Kasumi-1 (cell line): Measurements from ENCODE around the gene PEAR1.

Source experiments
- DNase-seq, 2 experiments: peaks; one replicate each; lab custom pipeline; 2025; lab: John Stamatoyannopoulos, UW

The PEAR1 gene

GRCh38 chr1:156884560-156885184, 8.8 kb upstream of the PEAR1 start:
- no peak for DNase-seq

DNA sequence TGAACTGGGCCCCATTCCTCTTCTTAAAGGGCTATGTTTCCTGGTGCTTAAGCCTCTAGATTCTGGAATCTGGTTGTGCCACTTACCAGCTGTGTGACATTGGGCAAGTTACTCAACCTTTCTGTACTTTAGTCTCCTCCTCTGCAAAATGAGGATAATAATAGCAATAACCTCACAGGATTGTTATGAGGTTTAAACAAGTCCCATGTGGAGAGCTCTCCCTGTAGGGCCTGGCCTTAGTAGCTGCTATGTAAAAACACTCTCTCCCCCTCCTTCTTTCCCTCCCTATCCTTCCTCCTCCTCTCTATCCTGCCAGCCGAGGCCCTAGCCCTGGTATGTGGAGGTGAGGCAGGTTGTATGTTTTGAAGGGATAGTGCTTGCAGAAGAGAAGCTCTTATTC, 8.2 kb upstream of the PEAR1 start:
- DNase-seq: no peak

DNA sequence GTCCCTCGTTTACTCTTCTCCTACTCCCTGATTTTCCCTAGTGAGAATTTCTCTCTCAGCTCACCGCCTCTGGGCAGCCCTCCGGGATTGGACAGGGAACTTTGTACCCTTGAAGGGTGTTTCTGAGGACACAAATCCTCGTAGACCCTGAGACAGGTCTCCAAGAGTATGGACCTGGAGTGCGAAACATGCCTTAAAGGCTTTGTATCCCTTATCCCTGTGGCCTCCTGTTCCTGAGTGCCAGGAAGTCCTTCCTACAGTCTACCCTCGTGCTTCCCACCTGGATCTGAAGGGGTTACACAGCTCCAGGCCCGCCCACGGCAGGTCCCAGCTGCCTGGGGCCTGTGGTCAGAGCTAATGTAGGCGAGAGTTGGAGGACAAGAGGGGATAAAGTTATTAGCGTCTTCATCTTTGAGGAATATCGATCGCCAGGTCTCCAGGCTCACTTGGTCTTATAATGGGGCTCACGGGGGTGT, 7.6 kb upstream of the PEAR1 start:
- DNase-seq: no peak

- DNase-seq: no peak
Observed at GRCh38 chr1:156886583-156887281, 6.8 kb upstream of the PEAR1 start.

DNA sequence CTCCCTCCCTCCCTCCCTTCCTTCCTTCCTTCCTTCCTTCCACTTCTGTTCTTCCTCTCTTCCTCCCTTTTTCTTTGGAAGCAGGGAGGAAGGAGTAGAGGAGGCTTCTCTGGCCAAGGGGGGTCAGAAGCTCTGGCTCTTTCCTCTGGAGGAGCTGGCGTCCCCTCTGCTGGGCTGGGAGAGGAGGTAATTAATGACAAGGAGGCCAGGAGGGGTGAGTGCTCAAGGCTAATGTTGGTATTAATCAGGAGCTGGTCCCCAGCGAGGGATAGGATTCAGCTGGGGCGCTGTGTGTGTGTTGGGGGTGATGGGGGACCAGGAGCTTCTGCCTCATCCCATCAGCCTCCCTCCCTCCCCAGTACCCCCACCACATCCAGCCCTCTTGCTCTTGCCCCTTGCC, 6.2 kb upstream of the PEAR1 start:
- DNase-seq: no peak

DNA sequence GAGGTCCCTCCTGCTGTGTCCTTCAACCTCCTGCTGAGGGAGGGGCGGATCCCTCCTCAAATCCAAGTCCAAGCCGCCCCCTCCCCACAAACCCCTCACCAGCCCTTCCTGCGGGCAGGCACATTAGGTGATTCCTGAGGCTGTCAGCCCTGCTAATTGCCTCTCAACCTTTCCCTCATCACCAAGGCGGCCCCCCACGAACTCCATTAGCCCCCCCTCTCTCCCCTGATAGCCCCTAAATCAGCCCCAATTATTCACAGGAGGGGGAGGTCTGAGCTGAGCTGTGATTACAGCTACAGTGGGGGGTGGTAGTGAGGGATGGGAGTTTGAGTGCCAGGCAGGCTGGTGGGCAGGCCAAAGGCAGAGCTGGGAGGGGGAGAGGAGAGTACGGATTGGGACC, 5.8 kb upstream of the PEAR1 start:
- DNase-seq: no peak

GRCh38 chr1:156889802-156890580, 3.5 kb upstream of the PEAR1 start:
- DNase-seq: peak; percentile 73 to 77

DNA sequence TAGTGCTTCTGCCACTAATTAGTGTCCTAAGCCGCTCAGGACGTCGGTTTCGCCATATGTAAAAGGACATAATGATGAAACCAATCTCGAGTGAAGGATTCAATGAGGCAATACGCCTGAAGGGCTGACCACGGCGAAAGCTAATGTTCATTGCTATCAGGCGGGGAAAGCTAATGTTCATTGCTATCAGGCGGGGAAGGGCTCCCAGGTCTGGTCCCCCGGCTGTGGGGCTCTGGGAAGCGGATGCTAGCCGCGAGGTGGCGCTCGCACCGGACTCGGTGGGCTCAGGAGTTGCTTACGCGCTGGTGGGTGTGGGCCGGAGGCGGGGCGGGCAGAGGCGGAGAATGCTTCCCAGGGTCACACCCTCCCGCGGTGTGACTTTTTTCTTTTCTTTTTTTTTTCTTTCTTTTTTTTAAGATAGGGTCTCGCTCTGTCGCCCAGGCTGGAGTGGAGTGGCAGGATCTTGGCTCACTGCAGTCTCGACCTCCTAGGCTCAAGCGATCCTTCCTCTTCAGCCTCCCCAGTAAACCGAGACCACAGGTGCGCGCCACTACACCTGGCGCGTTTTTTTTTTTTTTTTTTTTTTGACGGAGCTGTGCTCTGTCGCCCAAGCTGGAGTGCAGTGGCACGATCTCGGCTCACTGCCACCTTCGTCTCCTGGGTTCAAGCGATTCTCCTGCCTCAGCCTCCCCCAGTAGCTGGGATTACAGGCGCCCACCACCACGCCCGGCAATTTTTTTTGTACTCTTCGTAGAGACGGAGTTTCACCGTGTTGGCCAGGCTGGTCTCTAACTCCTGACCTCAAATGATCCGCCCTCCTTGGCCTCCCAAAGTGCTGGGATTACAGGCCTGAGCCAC, 1.1 kb upstream of the PEAR1 start:
- DNase-seq: peak; percentile 78 to 85

DNA sequence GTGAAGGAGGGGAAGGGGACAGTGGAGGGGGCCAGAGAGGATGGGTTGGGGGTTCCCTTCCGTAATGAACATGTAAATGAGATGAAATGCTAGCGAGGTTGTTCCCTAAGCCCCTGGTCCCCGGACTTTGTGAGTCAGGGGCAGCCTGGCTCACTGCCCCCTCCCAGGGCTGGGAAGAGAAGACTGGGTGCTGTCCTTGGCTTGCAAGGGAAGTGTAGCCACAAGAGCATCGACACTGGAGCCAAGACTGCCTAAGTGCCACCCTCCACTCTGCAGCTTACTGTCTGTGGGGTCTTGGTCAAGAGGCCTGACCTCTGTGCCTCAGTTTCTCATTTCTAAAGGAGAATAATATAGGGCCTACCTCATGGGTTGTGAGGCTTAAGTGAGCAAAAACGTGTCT, 483 bp downstream of the PEAR1 start:
- no peak for DNase-seq

- DNase-seq: no peak
Observed at GRCh38 chr1:156894711-156895454, 1.4 kb downstream of the PEAR1 start.

GRCh38 chr1:156895455-156895812, 1.9 kb downstream of the PEAR1 start:
- DNase-seq: no peak

GRCh38 chr1:156895927-156896326, 2.4 kb downstream of the PEAR1 start:
- DNase-seq: no peak

DNA sequence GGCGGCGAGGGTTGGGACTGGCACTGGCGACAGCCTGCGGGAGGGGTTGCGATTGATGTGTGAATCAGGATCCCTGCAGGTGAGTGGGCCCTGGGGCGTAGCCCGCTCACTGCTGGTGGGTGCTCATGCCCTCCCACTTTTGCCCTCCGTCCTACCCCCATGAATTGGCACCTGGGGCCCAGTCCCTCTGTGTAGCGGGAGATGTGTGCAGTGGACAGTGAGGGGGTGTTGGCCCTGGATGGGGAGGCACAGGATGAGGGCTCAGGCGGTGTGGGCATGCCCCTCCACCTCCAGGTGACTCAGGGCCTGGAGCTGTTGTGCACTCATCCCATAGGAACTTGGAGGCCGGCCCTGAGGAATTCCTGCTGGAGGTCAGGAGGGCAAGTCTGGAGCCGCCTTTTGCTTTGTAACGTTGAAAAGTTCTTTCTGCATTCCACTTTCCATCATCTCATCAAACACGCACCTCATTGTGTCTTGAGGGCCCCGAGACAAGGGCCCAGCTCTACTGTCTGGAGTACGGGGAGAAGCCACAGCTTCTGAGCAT, 3.0 kb downstream of the PEAR1 start:
- no peak for DNase-seq

DNA sequence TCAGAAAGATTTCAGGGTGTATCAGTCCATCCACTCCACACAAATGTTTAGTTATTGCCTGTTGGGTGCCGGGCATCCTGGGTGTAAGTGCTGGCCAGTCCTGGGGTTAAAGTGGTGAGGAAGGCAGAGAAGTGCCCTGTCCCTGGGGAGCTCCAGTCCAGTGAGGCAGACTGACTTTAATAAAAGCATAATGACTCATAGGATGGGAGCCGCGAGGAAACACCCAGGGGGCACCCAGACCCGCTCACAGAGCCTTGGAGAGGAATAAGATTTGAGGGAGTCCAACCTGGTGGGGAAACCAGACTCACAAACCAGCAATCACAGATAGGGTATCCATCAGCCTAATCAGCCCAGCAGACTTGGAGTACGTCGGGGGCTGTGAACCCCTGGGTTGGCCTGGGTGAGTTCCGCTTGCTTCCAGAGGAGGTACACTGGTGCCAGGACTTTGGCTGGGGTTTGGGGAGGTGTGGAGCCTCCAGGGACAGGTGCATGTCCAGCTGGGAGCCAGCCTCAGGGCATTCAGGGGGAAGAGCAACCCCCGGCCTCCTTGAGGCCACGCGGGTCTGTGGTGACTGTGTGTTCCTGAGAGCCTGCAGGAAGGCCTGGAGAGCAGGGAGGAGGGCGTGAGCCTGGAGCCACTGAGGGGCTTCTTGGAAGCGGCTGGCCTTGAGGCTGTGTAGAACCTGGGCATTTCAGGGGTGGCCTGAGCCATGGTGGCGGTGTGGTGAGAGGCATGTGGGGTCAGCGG, 3.7 kb downstream of the PEAR1 start:
- DNase-seq: no peak

DNA sequence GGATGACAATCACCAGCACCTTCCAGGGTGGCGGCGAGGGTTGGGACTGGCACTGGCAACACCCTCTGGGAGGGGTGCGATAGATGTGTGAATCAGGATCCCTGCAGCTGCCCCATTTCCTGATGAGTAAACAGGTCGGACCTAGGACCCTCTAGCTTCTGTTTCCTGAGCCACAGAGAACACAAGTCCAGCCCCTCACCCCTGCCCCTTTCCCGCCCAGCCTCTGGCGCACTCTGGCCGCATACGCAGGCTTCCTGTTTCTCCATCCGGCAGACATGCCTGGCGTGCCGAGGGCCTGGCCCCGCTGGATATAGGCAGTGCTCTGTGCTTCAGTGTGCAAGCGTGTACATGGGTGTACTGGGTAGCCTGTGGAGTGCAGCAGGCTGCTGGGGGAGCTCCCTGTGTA, 4.6 kb downstream of the PEAR1 start:
- DNase-seq: peak; percentile 64 to 80

GRCh38 chr1:156898971-156899664, 5.6 kb downstream of the PEAR1 start:
- DNase-seq: no peak

GRCh38 chr1:156899956-156900718, 6.6 kb downstream of the PEAR1 start:
- no peak for DNase-seq

DNA sequence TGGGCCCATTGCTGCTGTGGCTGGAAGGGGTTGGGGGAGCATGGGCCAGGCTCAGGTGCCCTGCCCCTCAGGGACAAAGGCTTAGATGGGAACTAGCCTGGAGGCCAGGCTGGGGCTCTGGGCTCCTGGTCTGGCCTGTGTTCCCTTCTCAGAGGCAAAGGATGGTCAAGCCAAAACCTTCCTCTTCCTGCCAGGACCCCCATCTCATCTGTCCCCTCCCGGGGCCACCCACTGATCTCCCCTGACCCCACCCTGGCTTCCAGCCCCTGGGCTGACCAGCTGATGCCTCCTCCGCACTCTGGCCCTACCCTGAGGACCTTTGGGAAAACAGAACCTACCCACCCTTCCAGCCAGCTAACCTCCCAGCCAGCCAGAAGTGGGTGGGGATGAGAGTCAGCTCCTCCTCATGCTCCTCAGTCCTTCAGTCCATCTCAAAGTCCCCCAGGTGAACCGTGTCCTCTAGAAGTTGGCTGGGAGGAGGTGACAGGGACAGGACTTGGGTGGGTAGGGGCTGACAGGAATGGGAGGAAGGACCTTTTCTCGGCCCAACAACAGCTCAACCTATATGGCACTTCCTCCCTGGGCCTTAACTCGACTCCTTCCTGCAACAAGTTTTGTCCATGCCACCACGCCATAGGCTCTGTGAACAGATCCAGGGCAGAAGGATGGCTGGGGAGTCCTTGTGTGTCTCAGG, 7.5 kb downstream of the PEAR1 start:
- no peak for DNase-seq

DNA sequence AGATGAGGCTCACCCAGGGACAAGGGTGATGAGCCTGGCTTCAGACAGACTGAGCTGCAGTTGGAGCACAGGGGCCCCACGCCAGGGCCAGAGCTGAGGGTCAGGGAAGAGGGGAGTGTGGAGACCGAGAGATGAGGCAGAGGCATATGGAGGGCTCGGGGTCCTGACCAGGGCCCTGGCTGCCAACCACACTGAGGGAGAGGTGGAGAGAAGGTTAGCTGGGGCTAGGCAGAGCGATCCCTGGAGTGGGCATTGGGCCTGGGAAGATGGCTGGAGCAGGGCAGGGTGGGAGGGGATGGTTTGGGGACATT, 8.0 kb downstream of the PEAR1 start:
- no peak for DNase-seq
